Measurements from ENCODE around the gene PARP14. TPM values are rescaled to one million over a fixed set of nuclear protein-coding genes. Genes with fewer than 3 reads are reported as not detected.
"Not testable (repeated sequence)": the region's sequence is repeated elsewhere in the genome, so short reads cannot be mapped to it uniquely, and the experiment has no call there.

The PARP14 gene
- total RNA-seq, 4 donors from 2014 or later = 73.0 to 242 (median 92.5) TPM

GRCh38 chr3:122679882-122680474 lies 661 bp upstream of the PARP14 start:
- peak overlapping the region; percentile 82 to 100 (median 86) for H3K4me3 ChIP-seq
- TF ChIP-seq, protein P1, sequence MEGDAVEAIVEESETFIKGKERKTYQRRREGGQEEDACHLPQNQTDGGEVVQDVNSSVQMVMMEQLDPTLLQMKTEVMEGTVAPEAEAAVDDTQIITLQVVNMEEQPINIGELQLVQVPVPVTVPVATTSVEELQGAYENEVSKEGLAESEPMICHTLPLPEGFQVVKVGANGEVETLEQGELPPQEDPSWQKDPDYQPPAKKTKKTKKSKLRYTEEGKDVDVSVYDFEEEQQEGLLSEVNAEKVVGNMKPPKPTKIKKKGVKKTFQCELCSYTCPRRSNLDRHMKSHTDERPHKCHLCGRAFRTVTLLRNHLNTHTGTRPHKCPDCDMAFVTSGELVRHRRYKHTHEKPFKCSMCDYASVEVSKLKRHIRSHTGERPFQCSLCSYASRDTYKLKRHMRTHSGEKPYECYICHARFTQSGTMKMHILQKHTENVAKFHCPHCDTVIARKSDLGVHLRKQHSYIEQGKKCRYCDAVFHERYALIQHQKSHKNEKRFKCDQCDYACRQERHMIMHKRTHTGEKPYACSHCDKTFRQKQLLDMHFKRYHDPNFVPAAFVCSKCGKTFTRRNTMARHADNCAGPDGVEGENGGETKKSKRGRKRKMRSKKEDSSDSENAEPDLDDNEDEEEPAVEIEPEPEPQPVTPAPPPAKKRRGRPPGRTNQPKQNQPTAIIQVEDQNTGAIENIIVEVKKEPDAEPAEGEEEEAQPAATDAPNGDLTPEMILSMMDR (IDR thresholded peaks at IDR 0.05) = no peak
- TF ChIP-seq POLR2A (IDR thresholded peaks at IDR 0.05) = no peak
- peak overlapping the region; percentile 92 to 99 (median 95) for H3K27ac ChIP-seq
- peak; percentile 36 to 63 (median 61) for DNase-seq
- H3K9me3 ChIP-seq = no peaks in the 10 kb centered on the region
- H3K36me3 ChIP-seq = no peaks in the 10 kb centered on the region
- peaks cover 3 to 34% (median 16%) of the 10 kb centered on the region in 4 donors for H3K4me1 ChIP-seq
- H3K27me3 ChIP-seq = no peaks in the 10 kb centered on the region

DNA sequence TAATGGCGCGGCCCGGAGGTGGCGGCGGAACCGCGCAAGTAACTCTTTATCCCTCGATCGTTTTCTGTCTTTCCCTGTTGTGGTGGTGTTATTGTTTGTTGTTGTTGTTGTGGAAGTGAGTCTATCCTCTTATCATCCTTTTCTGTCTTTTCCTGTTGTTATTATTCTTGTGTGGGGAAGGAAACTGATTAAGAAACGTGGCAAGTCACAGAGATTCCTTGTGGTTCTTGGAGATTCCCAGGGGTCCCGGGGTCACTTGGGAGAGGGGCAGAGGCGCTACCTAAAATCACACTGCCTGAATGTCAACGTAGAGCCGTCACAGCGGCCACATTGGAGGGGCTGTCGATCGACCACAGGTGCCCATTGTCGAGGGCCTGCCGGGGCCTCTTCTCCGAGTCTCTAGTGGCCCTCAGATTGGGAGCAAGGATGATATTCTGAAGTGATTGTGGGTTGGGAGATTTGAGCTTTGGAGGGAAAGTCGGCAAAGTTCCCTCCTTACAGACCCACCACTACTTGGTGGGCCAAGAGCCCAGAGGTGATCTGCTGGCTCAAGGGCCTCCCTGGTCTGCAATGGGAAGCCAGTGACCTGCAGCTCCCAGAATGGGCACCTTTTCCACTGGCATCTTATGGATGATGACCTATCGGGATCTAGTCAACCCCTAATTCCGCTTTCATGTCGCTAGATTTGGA lies 790 bp downstream of the PARP14 start:
- TF ChIP-seq POLR2A (IDR thresholded peaks at IDR 0.05) = no peak
- TF ChIP-seq, protein P1 (IDR thresholded peaks at IDR 0.05) = no peak
- Histone ChIP-seq H3K27ac (peak overlapping the region; percentile 92 to 99 (median 95)), H3K27me3 (no peaks in the 10 kb centered on the region), H3K36me3 (no peaks in the 10 kb centered on the region), H3K4me3 (peak overlapping the region; percentile 82 to 100 (median 86)), H3K9me3 (no peaks in the 10 kb centered on the region), H3K4me1 (peaks cover 3 to 34% (median 16%) of the 10 kb centered on the region in 4 donors)
- DNase-seq = no peak

DNA sequence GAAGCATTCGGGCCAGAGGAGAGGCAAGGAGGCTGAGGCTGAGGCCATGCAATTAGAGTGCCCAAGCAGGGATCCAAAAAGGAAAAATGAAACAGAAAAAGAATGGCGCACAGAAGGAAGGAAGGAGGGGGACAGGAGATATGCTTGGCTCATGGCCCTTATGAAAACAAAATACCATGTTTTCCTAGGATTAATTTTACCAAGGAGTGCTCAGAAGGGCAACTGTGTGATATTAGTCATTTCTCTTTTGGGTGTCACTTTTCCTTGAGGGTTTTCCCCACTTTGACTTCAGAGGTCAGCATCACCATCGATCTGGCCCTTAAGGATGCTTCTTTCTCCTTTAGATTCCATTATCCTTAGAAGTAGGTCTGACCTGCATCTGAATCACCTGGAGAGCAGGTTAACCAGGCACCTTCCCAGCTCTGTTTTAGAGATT lies 1.4 kb downstream of the PARP14 start:
- no peak for DNase-seq
- peak overlapping the region; percentile 82 to 100 (median 86) for H3K4me3 ChIP-seq
- TF ChIP-seq POLR2A (IDR thresholded peaks at IDR 0.05) = no peak
- TF ChIP-seq, protein P1 (IDR thresholded peaks at IDR 0.05) = no peak
- peak overlapping the region; percentile 92 to 99 (median 95) for H3K27ac ChIP-seq
- H3K27me3 ChIP-seq = no peaks in the 10 kb centered on the region
- H3K36me3 ChIP-seq = no peaks in the 10 kb centered on the region
- no peaks in the 10 kb centered on the region for H3K9me3 ChIP-seq
- H3K4me1 ChIP-seq = peaks cover 3 to 34% (median 16%) of the 10 kb centered on the region in 4 donors

GRCh38 chr3:122682778-122683411 lies 2.3 kb downstream of the PARP14 start:
- H3K27me3 ChIP-seq, H3K9me3 ChIP-seq, DNase-seq, H3K36me3 ChIP-seq: not testable (repeated sequence)
- Histone ChIP-seq H3K4me3 (peak overlapping the region in 2 of 4 donors; percentile 13 to 100), H3K4me1 (peaks cover 3 to 34% (median 16%) of the 10 kb centered on the region in 4 donors), H3K27ac (peak overlapping the region; percentile 44 to 98 (median 92))

- H3K4me3 ChIP-seq = no peak overlapping the region
- peaks cover 0 to 17% (median 0%) of the 10 kb centered on the region in 3 donors for H3K36me3 ChIP-seq
- H3K27me3 ChIP-seq = no peaks in the 10 kb centered on the region
- H3K9me3 ChIP-seq = no peaks in the 10 kb centered on the region
- no peak overlapping the region for H3K27ac ChIP-seq
- H3K4me1 ChIP-seq = peaks cover 0 to 13% (median 8%) of the 10 kb centered on the region in 4 donors
- no peak for DNase-seq
- TF ChIP-seq POLR2A (IDR thresholded peaks at IDR 0.05) = no peak
- TF ChIP-seq, protein P1 (IDR thresholded peaks at IDR 0.05) = no peak
Measured at GRCh38 chr3:122687298-122687697, 6.7 kb downstream of the PARP14 start.

DNA sequence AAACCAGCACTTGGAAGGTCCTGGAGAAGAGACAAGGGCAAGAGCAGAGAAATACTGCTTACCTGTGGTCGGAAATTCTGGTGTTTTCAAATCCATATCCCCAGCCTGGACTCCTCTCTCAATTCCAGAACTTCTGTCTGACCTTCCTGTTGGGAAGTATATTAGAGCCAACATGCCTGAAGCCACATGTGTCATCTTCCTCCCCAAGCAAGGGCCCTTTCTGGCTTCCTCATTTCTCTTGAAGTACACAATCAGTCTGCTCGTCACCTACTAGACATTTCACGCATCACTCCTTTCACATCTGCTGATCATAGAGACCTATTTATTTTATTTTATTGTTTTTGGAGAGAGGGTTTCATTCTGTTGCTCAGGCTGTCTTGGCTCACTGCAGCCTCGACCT lies 8.4 kb downstream of the PARP14 start:
- Histone ChIP-seq H3K9me3 (no peaks in the 10 kb centered on the region), H3K27ac (peak overlapping the region in 1 of 4 donors; percentile 46), H3K27me3 (no peaks in the 10 kb centered on the region), H3K36me3 (peaks cover 0 to 34% (median 0%) of the 10 kb centered on the region in 3 donors), H3K4me1 (no peaks in the 10 kb centered on the region), H3K4me3 (no peak overlapping the region)
- peak in 1 of 3 donors; percentile 19 for DNase-seq
- TF ChIP-seq POLR2A (IDR thresholded peaks at IDR 0.05) = no peak
- TF ChIP-seq, protein P1 (IDR thresholded peaks at IDR 0.05) = no peak

All from Peyer's patch (tissue), 4 donors.